Muscle of arm (tissue), 12 donors: ENCODE measurements around the gene CLMP. TPM values are rescaled to one million over a fixed set of nuclear protein-coding genes. Genes with fewer than 3 reads are reported as not detected.

Experiments
- DNase-seq: peaks from one replicate; pipeline ENCODE4 v3.0.0-alpha.2; 2013
- polyA plus RNA-seq, 12 donors: library from polyadenylated mRNA; unstranded; fragments of 120-200 nt; gene quantifications; one replicate each; pipeline ENCODE4 v1.2.1, GENCODE V29; 2013; ENCODE audit not compliant: insufficient read length in 12 of 12

The CLMP gene
- polyA plus RNA-seq, 12 donors = 12.3 to 53.7 (median 18.8) TPM; not detected in 1

GRCh38 chr11:123194337-123195187, 486 bp downstream of the CLMP start:
- DNase-seq = peak; percentile 46

GRCh38 chr11:123193742-123194141, 1.3 kb downstream of the CLMP start:
- DNase-seq = no peak

- DNase-seq = no peak
Observed at GRCh38 chr11:123191939-123192338, 3.1 kb downstream of the CLMP start.

GRCh38 chr11:123190518-123190917, 4.5 kb downstream of the CLMP start:
- DNase-seq = no peak

- DNase-seq = no peak
Observed at GRCh38 chr11:123188508-123189165, 6.4 kb downstream of the CLMP start.

- peak; percentile 27 for DNase-seq
Observed at GRCh38 chr11:123187665-123188507, 7.2 kb downstream of the CLMP start.

- DNase-seq = no peak
Observed at GRCh38 chr11:123187248-123187647, 7.8 kb downstream of the CLMP start.

GRCh38 chr11:123186286-123186685, 8.8 kb downstream of the CLMP start:
- no peak for DNase-seq

- DNase-seq = no peak
Observed at GRCh38 chr11:123185326-123185725, 9.7 kb downstream of the CLMP start.

- DNase-seq = no peak
Observed at GRCh38 chr11:123184531-123184930, 10.5 kb downstream of the CLMP start.

- no peak for DNase-seq
Observed at GRCh38 chr11:123183391-123184099, 11.5 kb downstream of the CLMP start.

GRCh38 chr11:123181767-123182500, 13.1 kb downstream of the CLMP start:
- no peak for DNase-seq

GRCh38 chr11:123181075-123181474, 14.0 kb downstream of the CLMP start:
- no peak for DNase-seq

GRCh38 chr11:123180574-123180973, 14.5 kb downstream of the CLMP start:
- DNase-seq = no peak

- DNase-seq = no peak
Observed at GRCh38 chr11:123180166-123180565, 14.9 kb downstream of the CLMP start.

- no peak for DNase-seq
Observed at GRCh38 chr11:123179586-123179985, 15.5 kb downstream of the CLMP start.

GRCh38 chr11:123178186-123178585, 16.9 kb downstream of the CLMP start:
- DNase-seq = no peak

GRCh38 chr11:123176785-123177184, 18.3 kb downstream of the CLMP start:
- no peak for DNase-seq

- DNase-seq = peak; percentile 70
Observed at GRCh38 chr11:123174196-123175183, 20.6 kb downstream of the CLMP start.

- no peak for DNase-seq
Observed at GRCh38 chr11:123173856-123174186, 21.2 kb downstream of the CLMP start.
